ENCODE results near the gene UBE2E2.

DNA sequence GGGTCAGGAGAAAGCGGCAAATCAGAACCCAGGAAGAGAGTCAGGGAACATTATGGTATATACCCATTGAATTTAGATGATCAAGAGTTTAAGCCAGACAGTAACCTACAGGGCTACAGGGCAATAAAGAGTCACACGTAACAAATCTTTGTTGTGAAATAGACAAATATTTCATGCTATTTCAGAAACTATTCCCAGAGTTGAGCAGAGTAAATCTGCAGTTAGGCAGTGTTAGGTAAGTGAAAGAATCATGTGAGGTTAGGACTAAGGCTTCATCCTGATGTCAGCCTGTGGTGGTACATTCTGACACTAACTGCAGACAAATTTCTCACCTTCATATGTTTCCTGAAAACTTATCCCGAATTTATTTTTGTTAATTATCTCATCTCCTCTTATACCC is 153.0 kb downstream of the UBE2E2 start:
- TF ChIP-seq, protein P1, sequence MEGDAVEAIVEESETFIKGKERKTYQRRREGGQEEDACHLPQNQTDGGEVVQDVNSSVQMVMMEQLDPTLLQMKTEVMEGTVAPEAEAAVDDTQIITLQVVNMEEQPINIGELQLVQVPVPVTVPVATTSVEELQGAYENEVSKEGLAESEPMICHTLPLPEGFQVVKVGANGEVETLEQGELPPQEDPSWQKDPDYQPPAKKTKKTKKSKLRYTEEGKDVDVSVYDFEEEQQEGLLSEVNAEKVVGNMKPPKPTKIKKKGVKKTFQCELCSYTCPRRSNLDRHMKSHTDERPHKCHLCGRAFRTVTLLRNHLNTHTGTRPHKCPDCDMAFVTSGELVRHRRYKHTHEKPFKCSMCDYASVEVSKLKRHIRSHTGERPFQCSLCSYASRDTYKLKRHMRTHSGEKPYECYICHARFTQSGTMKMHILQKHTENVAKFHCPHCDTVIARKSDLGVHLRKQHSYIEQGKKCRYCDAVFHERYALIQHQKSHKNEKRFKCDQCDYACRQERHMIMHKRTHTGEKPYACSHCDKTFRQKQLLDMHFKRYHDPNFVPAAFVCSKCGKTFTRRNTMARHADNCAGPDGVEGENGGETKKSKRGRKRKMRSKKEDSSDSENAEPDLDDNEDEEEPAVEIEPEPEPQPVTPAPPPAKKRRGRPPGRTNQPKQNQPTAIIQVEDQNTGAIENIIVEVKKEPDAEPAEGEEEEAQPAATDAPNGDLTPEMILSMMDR (IDR thresholded peaks at IDR 0.05; ENCODE audit: low read depth, low read length), result no peak
- no peak for TF ChIP-seq POLR2A (IDR thresholded peaks at IDR 0.05; ENCODE audit: extremely low read depth, insufficient read length)
